ENCODE data around the gene ANKRD33B. TPM values are rescaled to one million over a fixed set of nuclear protein-coding genes. Genes with fewer than 3 reads are reported as not detected.

Gene ANKRD33B
- total RNA-seq, 1 donor from 2014 or later: 21.4 TPM

DNA sequence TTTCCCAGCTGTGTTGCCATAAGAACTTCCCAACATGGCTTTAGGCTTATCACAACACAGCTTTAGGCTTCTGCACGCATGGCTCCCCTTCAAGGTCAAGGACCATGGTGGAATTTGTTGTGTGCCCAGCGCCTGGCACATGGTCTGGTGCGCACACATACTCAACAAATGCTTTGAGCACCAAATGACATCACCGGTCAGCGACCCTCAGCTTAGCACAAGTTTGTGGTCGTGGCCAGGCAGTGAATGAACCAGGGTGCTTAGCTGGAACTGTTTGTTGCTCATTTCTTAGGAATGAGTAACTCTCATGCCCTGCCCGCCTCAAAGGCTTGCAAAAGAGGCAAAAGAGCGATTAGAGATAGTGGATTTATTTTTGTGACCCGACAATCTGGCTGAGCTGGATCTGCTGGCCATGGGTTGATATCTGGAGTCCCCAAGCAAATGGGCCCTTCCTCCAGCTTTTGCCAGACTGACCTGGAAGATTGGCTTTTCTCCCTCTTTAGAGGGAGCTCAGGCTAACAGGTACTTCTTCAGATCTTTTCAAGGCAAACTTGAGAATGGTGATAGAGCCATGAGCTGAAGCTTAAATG, 138.3 kb downstream of the ANKRD33B start:
- H3K36me3 Mint-ChIP-seq (ENCODE audit: low read depth): no peaks in the 10 kb centered on the region
- H3K4me1 Mint-ChIP-seq (ENCODE audit: low read depth): peaks cover 32% of the 10 kb centered on the region
- no peaks in the 10 kb centered on the region for H3K27me3 Mint-ChIP-seq (ENCODE audit: insufficient read depth)
- no peak overlapping the region for H3K27ac Mint-ChIP-seq
- DNase-seq (ENCODE audit: low spot score): no peak
- H3K4me3 Mint-ChIP-seq: no peak overlapping the region
- intact Hi-C loops (cut with micrococcal nuclease): loop anchor here (5.0 kb wide), 1 partner anchor 65 kb away; no protein-coding TSS in a partner anchor
- no peaks in the 10 kb centered on the region for H3K9me3 Mint-ChIP-seq

DNA sequence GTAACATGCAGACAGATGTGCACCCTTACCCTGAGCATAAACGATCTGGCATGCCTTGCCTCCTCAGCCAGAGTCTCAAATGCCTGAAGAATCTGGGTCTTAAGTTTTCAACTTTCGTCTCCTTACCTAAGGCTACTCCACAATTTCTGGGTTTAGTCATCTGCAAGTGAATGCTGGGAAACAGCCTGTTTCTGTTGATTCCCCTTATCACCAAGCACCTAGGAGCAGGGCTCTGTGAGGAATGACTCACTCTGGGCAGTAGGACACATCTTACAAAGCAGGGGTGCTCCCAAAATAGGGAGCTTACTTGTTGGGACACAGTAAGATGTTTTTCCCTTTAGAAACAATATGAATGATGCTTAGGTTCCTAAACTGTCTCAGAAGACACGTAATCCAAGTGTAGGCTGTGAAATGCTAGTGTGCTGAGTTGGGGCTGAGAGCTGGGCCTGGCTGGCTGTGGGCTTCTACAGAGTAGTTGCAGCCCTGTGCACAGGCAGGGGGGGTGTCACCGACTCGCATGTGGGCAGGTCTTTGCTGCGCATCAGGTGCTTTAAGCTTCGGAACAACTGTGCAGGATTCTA, 139.1 kb downstream of the ANKRD33B start:
- DNase-seq (ENCODE audit: low spot score): no peak
- H3K9me3 Mint-ChIP-seq: no peaks in the 10 kb centered on the region
- no peaks in the 10 kb centered on the region for H3K27me3 Mint-ChIP-seq (ENCODE audit: insufficient read depth)
- intact Hi-C loops (cut with micrococcal nuclease): loop anchor here (5.0 kb wide), 1 partner anchor 66 kb away; no protein-coding TSS in a partner anchor
- no peaks in the 10 kb centered on the region for H3K36me3 Mint-ChIP-seq (ENCODE audit: low read depth)
- no peak overlapping the region for H3K27ac Mint-ChIP-seq
- no peak overlapping the region for H3K4me3 Mint-ChIP-seq
- H3K4me1 Mint-ChIP-seq (ENCODE audit: low read depth): peaks cover 32% of the 10 kb centered on the region

DNA sequence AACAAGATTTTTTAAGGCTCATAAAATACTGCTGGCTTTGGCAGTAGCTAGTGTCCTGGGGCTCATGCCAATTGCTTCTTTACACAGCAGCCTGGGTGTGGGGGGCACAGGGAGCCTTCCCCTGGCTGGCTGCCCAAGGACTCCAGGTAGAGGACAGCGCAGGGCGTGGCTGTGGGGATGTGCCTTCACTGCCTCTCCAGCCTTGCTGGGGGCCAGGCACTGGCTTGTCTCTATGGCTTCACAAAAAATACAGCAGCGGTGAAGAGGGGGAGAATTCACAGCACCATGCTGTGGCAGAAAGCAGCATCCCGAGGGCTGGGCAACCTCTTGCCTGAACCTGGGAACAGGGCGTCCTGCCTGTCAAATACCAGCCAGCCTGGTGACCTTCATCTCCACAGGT, 139.8 kb downstream of the ANKRD33B start:
- intact Hi-C loops (cut with micrococcal nuclease): loop anchor here (5.0 kb wide), 1 partner anchor 66 kb away; no protein-coding TSS in a partner anchor
- peaks cover 32% of the 10 kb centered on the region for H3K4me1 Mint-ChIP-seq (ENCODE audit: low read depth)
- no peak overlapping the region for H3K4me3 Mint-ChIP-seq

DNA sequence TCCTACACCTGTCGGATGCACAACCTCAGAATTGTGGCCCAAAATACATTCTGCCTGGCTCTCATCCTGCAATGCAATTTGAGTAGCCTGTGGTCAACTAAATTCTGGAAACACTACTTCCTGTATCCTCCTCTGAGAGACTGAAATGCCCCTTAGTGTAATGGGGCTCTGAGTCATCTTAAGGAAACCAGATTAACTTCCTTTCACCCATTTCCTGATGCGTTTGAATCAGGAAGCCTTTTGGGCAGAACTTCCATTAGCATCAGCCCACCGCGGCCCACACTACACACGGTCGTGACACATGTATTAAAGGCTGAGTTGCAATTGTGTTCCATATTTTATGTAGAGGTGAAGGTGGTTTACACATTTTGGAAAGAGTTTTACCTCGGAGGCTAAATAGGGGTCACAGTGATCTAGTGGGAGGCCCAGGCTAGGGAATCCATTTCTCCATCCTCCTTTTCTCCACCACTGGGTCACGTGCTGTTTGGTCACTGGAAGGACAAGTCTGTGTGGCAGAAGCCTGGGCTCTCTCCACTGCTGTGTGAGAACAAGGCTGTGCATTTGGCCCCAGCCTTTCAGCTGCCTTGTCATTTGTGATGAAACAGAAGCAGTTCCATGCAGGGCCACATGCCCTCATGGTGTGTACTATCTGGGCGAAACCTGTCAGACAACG, 141.2 kb downstream of the ANKRD33B start:
- H3K4me3 Mint-ChIP-seq: no peak overlapping the region
- DNase-seq (ENCODE audit: low spot score): no peak
- no peaks in the 10 kb centered on the region for H3K27me3 Mint-ChIP-seq (ENCODE audit: insufficient read depth)
- H3K27ac Mint-ChIP-seq: no peak overlapping the region
- intact Hi-C loops (cut with micrococcal nuclease): loop anchor here (5.0 kb wide), 1 partner anchor 68 kb away; no protein-coding TSS in a partner anchor
- H3K4me1 Mint-ChIP-seq (ENCODE audit: low read depth): peaks cover 27% of the 10 kb centered on the region
- H3K36me3 Mint-ChIP-seq (ENCODE audit: low read depth): no peaks in the 10 kb centered on the region
- no peaks in the 10 kb centered on the region for H3K9me3 Mint-ChIP-seq

More for the DNA sequence above, 139.8 kb downstream of the ANKRD33B start:
- DNase-seq (ENCODE audit: low spot score): no peak
- H3K9me3 Mint-ChIP-seq: no peaks in the 10 kb centered on the region
- no peaks in the 10 kb centered on the region for H3K36me3 Mint-ChIP-seq (ENCODE audit: low read depth)
- no peaks in the 10 kb centered on the region for H3K27me3 Mint-ChIP-seq (ENCODE audit: insufficient read depth)
- H3K27ac Mint-ChIP-seq: peak overlapping the region; percentile 13

DNA sequence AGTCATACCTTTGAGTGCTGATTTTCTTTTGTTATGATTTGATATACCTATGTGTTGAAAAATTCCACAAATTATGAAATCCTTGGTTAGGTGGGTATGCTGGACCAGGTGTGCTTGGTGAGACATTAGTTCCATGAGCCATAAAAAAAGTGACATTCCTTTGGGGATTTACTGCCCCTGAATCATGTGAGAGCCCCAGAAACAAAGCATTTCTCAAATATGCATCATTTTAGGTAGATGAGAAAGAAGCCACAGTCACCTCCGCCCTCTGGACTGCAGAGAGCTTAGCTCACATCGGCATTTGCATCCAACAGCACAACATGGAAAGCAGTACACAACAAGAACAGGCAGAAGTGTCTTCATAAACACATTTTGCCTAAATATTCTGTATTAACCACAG, 141.9 kb downstream of the ANKRD33B start:
- Mint-ChIP-seq H3K27ac (no peak overlapping the region), H3K4me3 (no peak overlapping the region), H3K4me1 (ENCODE audit: low read depth) (peaks cover 25% of the 10 kb centered on the region), H3K36me3 (ENCODE audit: low read depth) (peaks cover under 1% of the 10 kb centered on the region), H3K27me3 (ENCODE audit: insufficient read depth) (no peaks in the 10 kb centered on the region), H3K9me3 (no peaks in the 10 kb centered on the region)
- intact Hi-C loops (cut with micrococcal nuclease): no loop called here
- DNase-seq (ENCODE audit: low spot score): no peak

DNA sequence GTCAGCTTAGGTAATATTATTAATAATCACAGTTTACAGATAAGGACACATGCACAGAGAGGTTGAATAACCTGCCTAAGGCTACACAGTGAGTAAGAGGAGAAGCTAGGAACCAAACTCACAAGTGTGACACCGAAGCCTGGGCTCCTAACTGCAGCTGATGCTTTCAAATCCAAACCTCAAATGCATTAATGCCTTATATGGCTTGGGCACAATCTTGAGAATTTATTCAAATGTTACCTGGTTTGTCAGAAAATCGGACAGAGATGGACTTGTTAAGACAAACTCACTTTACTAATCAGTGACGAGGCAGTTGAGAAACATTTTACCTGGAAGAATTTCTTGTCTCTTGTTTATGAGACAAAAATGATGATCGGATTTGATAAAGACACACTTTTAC, 142.5 kb downstream of the ANKRD33B start:
- Mint-ChIP-seq H3K27ac (no peak overlapping the region), H3K36me3 (ENCODE audit: low read depth) (peaks cover 3% of the 10 kb centered on the region), H3K9me3 (no peaks in the 10 kb centered on the region), H3K4me1 (ENCODE audit: low read depth) (peaks cover 25% of the 10 kb centered on the region), H3K27me3 (ENCODE audit: insufficient read depth) (no peaks in the 10 kb centered on the region), H3K4me3 (no peak overlapping the region)
- no peak for DNase-seq (ENCODE audit: low spot score)
- intact Hi-C loops (cut with micrococcal nuclease): no loop called here

Other genes starting within 250 kb of the ANKRD33B start
- 98.8 and 109 TPM in 2 replicates for gene MARCHF6, start 210.4 kb upstream of the ANKRD33B start, total RNA-seq
- gene ROPN1L, start 122.2 kb upstream of the ANKRD33B start, total RNA-seq: 0.16 and 0.20 TPM in 2 replicates
- 62.6 and 64.7 TPM in 2 replicates for gene DAP, start 197.2 kb downstream of the ANKRD33B start, total RNA-seq

All from activated T-helper 1 cell treated with anti-CD3 and anti-CD28 coated beads, Interleukin-12 subunit alpha, Interleukin-12 subunit beta, Interleukin-2, Interleukin-4 antibody, amounts not matched to agents 30 ng/mL and 10 ng/mL and 1 ng/mL, durations not matched to agents 14 hours and 24 hours and 36 hours (primary cell).